Fibroblast of pulmonary artery (primary cell): ENCODE data around the gene TPO.

ENCODE experiments used
- DNase-seq: peaks from one replicate; pipeline ENCODE4 v3.0.0-alpha.2; 2010; ENCODE audit warnings: low read depth
- H3K4me3 ChIP-seq: replicated peaks from 2 replicates; pipeline ENCODE4 v1.5.1; 2011; ENCODE audit warnings: low read depth, mild to moderate bottlenecking, control low read depth, low read length, moderate library complexity
- CTCF ChIP-seq: IDR thresholded peaks from 2 replicates; pipeline ENCODE4 v1.5.1; 2011; ENCODE audit warnings: mild to moderate bottlenecking, control low read depth, low read length, inconsistent platforms; ENCODE audit errors: missing control alignments

Gene TPO

DNA sequence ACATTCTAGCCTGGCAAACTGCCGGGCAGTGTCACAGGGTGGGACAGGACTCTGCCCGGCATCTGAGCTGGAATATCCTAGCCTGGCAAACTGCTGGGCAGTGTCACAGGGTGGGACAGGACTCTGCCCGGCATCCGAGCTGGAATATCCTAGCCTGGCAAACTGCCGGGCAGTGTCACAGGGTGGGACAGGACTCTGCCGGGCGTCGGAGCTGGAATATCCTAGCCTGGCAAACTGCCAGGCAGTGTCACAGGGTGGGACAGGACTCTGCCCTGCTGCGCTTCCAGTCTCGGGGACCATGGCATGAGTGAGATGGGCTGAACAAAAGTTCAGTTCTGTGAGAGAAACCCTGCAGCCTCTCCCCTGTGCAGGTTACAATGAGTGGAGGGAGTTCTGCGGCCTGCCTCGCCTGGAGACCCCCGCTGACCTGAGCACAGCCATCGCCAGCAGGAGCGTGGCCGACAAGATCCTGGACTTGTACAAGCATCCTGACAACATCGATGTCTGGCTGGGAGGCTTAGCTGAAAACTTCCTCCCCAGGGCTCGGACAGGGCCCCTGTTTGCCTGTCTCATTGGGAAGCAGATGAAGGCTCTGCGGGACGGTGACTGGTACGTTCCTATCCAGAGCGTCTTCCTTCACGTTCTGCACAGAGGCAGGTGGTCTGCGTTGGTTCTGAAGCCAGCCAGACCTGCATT lies 80.3 kb downstream of the TPO start:
- H3K4me3 ChIP-seq, result no peak overlapping the region
- TF ChIP-seq CTCF, result no peak
- DNase-seq, result no peak

- TF ChIP-seq CTCF, result no peak
- DNase-seq, result no peak
- H3K4me3 ChIP-seq, result no peak overlapping the region
Observed at GRCh38 chr2:1494257-1494656, 81.0 kb downstream of the TPO start.

- no peak for TF ChIP-seq CTCF
- H3K4me3 ChIP-seq, result no peak overlapping the region
- DNase-seq, result no peak
Observed at GRCh38 chr2:1494906-1495305, 81.6 kb downstream of the TPO start.

DNA sequence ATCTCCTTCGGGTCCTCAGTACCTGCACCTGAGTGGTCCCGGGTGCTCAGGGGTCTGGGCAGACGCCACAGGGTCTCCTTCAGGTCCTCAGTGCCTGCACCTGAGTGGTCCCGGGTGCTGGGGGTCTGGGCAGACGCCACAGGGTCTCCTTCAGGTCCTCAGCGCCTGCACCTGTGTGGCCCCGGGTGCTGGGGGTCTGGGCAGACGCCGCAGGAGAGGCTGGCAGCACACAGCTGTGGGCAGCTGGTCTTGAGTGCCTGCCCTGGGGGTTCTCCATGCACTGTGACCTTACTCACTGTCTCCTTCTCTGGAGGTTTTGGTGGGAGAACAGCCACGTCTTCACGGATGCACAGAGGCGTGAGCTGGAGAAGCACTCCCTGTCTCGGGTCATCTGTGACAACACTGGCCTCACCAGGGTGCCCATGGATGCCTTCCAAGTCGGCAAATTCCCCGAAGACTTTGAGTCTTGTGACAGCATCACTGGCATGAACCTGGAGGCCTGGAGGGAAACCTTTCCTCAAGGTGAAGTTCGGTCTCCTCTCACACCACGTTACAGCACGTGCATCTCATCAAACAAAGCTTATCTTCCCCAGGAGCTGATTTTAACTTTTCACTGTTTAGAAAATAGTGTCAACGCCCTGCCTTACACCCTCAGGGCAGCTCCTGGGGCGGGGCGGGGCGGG lies 82.6 kb downstream of the TPO start:
- no peak for DNase-seq
- H3K4me3 ChIP-seq, result no peak overlapping the region
- no peak for TF ChIP-seq CTCF

DNA sequence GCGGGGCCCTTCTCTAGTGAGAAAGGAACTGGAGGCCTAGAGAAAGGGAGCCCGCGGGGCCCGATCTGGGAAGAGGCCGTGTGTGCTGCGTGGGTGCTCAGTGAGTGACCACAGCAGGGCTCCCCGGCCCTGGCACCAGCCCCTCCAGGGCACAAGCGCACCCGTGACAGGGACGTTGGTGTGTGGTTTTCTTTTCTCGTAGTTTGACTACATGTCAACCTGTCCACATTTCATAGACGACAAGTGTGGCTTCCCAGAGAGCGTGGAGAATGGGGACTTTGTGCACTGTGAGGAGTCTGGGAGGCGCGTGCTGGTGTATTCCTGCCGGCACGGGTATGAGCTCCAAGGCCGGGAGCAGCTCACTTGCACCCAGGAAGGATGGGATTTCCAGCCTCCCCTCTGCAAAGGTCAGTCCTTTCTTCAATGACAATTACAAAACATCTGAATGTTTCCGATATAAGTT lies 83.1 kb downstream of the TPO start:
- no peak for DNase-seq
- H3K4me3 ChIP-seq, result no peak overlapping the region
- TF ChIP-seq CTCF, result no peak

GRCh38 chr2:1497122-1497611 lies 83.9 kb downstream of the TPO start:
- TF ChIP-seq CTCF, result no peak
- no peak for DNase-seq
- no peak overlapping the region for H3K4me3 ChIP-seq
